Measurements from ENCODE around the gene SIRT2. TPM values are rescaled to one million over a fixed set of nuclear protein-coding genes. Genes with fewer than 3 reads are reported as not detected.
A peak's percentile ranks its signal among the peaks of the same experiment; 100 is the strongest.

The SIRT2 gene
- total and polyA plus RNA-seq, 2 of the 8 experiments (the other 6 are each of a cell fraction or from before 2014, with no cell fraction given), result 6.5 to 10.0 TPM

GRCh38 chr19:38921420-38922274 lies 22.2 kb upstream of the SIRT2 start:
- no peak overlapping the region for H4K5ac ChIP-seq (ENCODE audit: insufficient read length, low read depth, low read length)
- no peaks in the 10 kb centered on the region for H3K27me3 ChIP-seq (replicated peaks in 1 of 4; ENCODE audit: control insufficient read depth in 3 of 4, extremely low read depth in 1 of 4, insufficient read depth in 3 of 4, low read length in 3 of 4)
- H3K36me3 ChIP-seq (ENCODE audit: control insufficient read depth in 2 of 4, insufficient read depth in 4 of 4, low read length in 3 of 4), result peaks cover 10 to 44% (median 25%) of the 10 kb centered on the region in 4 experiments
- no peak overlapping the region for H3K23ac ChIP-seq (ENCODE audit: insufficient read length)
- no peak overlapping the region for H3K27ac ChIP-seq (ENCODE audit: low read depth, low read length)
- DNase-seq (ENCODE audit: low read depth in 1 of 2, low spot score in 2 of 2) (no peak), FAIRE-seq (no peak)
- H3K4me1 ChIP-seq (replicated peaks in 1 of 4; ENCODE audit: control insufficient read depth in 3 of 4, insufficient read depth in 4 of 4, low read length in 3 of 4), result no peaks in the 10 kb centered on the region
- ChIA-PET CTCF (ENCODE audit: partially characterized antibody) (interaction anchor here (0.6 to 1.5 kb wide), 2 partner anchors 9 to 33 kb away, joined by 4 to 7 read pairs; partner anchors contain the start of genes MRPS12 and SARS2), POLR2A (ENCODE audit: partially characterized antibody) (interaction anchor here (0.6 to 1.8 kb wide), 9 partner anchors 9 to 73 kb away, joined by 3 to 9 read pairs (median 3); partner anchors contain the start of genes CCER2, MRPS12 and SARS2)
- 94% methylated on average over 20 of the region's 20 CpGs; no CpG with 5 or more reads in 1 of the 2 experiments for WGBS, 2 experiments (ENCODE audit: extremely low coverage in 1 of 2, insufficient coverage in 1 of 2, insufficient read length in 1 of 2, insufficient replicate concordance in 2 of 2, low coverage in 1 of 2, low lambda C conversion rate in 2 of 2, missing lambda C conversion rate in 1 of 2)
- no peak overlapping the region for H2AFZ ChIP-seq (ENCODE audit: low read length)
- no peak overlapping the region for H4K91ac ChIP-seq (replicated peaks; ENCODE audit: insufficient read length, low read length)
- no peak overlapping the region for H2AK5ac ChIP-seq (ENCODE audit: low read depth, low read length)
- H2BK120ac ChIP-seq (replicated peaks; ENCODE audit: low read depth, low read length), result no peak overlapping the region
- no peak overlapping the region for H2BK20ac ChIP-seq (ENCODE audit: low read length)
- no peak overlapping the region for H3K4me3 ChIP-seq (ENCODE audit: extremely low read depth in 1 of 4, insufficient read depth in 2 of 4, low read depth in 3 of 4, low read length in 4 of 4)
- TF ChIP-seq GABPA (IDR thresholded peaks at IDR 0.05; ENCODE audit: borderline replicate concordance, insufficient read depth, low read length), result no peak
- 0 out of 3 replicates have a peak, but pooled peaks of 1 of the 2 experiments have one; percentile 27 for TF ChIP-seq POLR2A (IDR thresholded peaks at IDR 0.05; ENCODE audit: control extremely low read depth in 1 of 2, low read depth in 2 of 2, low read length in 2 of 2)
- TF ChIP-seq SRF (IDR thresholded peaks at IDR 0.05; ENCODE audit: low read depth, low read length), result 0 out of 2 replicates have a peak, but pooled peaks have one; percentile 31
- TF ChIP-seq POLR2AphosphoS5 (IDR thresholded peaks at IDR 0.05; ENCODE audit: low read depth, low read length), result peak; percentile 27; the same call in 1 of the 2 replicates
- no peak overlapping the region for H4K8ac ChIP-seq (ENCODE audit: extremely low read depth, insufficient read depth, low read length)
- H2BK5ac ChIP-seq (ENCODE audit: low read depth, low read length), result no peak overlapping the region
- H3K4ac ChIP-seq (replicated peaks; ENCODE audit: insufficient read length, low read depth, low read length), result no peak overlapping the region
- H3K9ac ChIP-seq (replicated peaks in 1 of 4; ENCODE audit: extremely low read depth in 1 of 4, low read depth in 3 of 4, low read length in 3 of 4), result no peak overlapping the region
- H3K9me3 ChIP-seq (ENCODE audit: insufficient read depth in 2 of 2, low read depth in 1 of 2, low read length in 1 of 2), result no peaks in the 10 kb centered on the region
- H3K14ac ChIP-seq (ENCODE audit: insufficient read length), result no peak overlapping the region
- no peaks in the 10 kb centered on the region; a peak in 1 of 4 replicates for H3K79me2 ChIP-seq (ENCODE audit: control insufficient read depth in 1 of 2, insufficient read depth in 2 of 2, low read length in 2 of 2)
- no peak overlapping the region for H2BK15ac ChIP-seq (ENCODE audit: low read length)
- peaks cover 6% of the 10 kb centered on the region; the same call in 1 of the 2 replicates for H3K23me2 ChIP-seq (ENCODE audit: low read depth, low read length)
- H4K20me1 ChIP-seq (replicated peaks in 1 of 2; ENCODE audit: control insufficient read depth in 1 of 2, insufficient read depth in 2 of 2, low read length in 2 of 2), result peaks cover 0 to 11% of the 10 kb centered on the region in 2 experiments
- no peak overlapping the region for H3K56ac ChIP-seq (replicated peaks; ENCODE audit: insufficient read length, low read depth, low read length)
- H3K79me1 ChIP-seq (ENCODE audit: low read depth, low read length), result peaks cover 3% of the 10 kb centered on the region
- no peak overlapping the region for H3K18ac ChIP-seq (ENCODE audit: extremely low read depth, low read length)
- no peak overlapping the region for H3K4me2 ChIP-seq (ENCODE audit: insufficient read depth in 1 of 2, low read depth in 2 of 2, low read length in 2 of 2)
- H2BK12ac ChIP-seq (ENCODE audit: low read depth, low read length), result no peak overlapping the region

Data from H1 (cell line).